Measurements from ENCODE around the gene SYT1.

DNA sequence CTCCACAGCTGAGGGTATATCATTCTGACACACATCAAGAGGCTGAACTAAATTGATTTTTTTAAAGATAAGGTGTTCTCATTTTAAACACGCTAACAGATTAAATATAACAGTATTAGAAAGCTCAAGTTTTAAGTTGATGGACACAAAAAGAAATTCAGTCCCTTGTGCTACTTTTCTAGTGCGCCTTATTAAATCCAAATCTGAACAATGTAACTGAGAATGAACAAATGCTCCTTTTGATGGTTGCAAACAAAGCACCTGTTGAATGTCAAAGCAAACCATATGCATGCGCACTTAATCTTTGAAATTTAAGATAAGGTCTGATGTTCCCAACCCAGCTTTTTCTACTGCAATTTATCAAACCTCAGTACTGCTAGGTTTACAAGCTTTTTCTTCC is 424.3 kb downstream of the SYT1 start:
- TF ChIP-seq, protein P1, sequence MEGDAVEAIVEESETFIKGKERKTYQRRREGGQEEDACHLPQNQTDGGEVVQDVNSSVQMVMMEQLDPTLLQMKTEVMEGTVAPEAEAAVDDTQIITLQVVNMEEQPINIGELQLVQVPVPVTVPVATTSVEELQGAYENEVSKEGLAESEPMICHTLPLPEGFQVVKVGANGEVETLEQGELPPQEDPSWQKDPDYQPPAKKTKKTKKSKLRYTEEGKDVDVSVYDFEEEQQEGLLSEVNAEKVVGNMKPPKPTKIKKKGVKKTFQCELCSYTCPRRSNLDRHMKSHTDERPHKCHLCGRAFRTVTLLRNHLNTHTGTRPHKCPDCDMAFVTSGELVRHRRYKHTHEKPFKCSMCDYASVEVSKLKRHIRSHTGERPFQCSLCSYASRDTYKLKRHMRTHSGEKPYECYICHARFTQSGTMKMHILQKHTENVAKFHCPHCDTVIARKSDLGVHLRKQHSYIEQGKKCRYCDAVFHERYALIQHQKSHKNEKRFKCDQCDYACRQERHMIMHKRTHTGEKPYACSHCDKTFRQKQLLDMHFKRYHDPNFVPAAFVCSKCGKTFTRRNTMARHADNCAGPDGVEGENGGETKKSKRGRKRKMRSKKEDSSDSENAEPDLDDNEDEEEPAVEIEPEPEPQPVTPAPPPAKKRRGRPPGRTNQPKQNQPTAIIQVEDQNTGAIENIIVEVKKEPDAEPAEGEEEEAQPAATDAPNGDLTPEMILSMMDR (conservative IDR thresholded peaks at IDR 0.05 in 1 of 2, IDR thresholded peaks at IDR 0.05 in 1 of 2; ENCODE audit: low read depth in 1 of 2, low read length in 2 of 2), result no peak
- no peak for TF ChIP-seq EZH2 (IDR thresholded peaks at IDR 0.05; ENCODE audit: low read length, missing control alignments)
